GM19463 (cell line): ENCODE results near the gene KRT16.
"Not testable (repeated sequence)": the region's sequence is repeated elsewhere in the genome, so short reads cannot be mapped to it uniquely, and the experiment has no call there.

Experiments
- ATAC-seq: cut with Tn5 transposase; IDR thresholded peaks from one replicate; pipeline ENCODE4 v1.9.1; 2021; ENCODE audit warnings: mild to moderate bottlenecking, moderate library complexity; ENCODE audit not compliant: unreplicated experiment

KRT16 gene

GRCh38 chr17:41617136-41617535 is 4.6 kb upstream of the KRT16 start:
- ATAC-seq, result no peak

- ATAC-seq, result not testable (repeated sequence)
Measured at GRCh38 chr17:41616486-41616885, 3.9 kb upstream of the KRT16 start.

- ATAC-seq, result no peak
Measured at GRCh38 chr17:41615454-41615853, 2.9 kb upstream of the KRT16 start.

- not testable (repeated sequence) for ATAC-seq
Measured at GRCh38 chr17:41614767-41615166, 2.2 kb upstream of the KRT16 start.

GRCh38 chr17:41614098-41614497 is 1.5 kb upstream of the KRT16 start:
- ATAC-seq, result no peak

- no peak for ATAC-seq
Measured at GRCh38 chr17:41613277-41614082, 913 bp upstream of the KRT16 start.

- ATAC-seq, result no peak
Measured at GRCh38 chr17:41610965-41611640, 1.5 kb downstream of the KRT16 start.

GRCh38 chr17:41610061-41610517 is 2.5 kb downstream of the KRT16 start:
- not testable (repeated sequence) for ATAC-seq

GRCh38 chr17:41606930-41607329 is 5.6 kb downstream of the KRT16 start:
- not testable (repeated sequence) for ATAC-seq

GRCh38 chr17:41602524-41602923 is 10.0 kb downstream of the KRT16 start:
- no peak for ATAC-seq

GRCh38 chr17:41600318-41600717 is 12.2 kb downstream of the KRT16 start:
- no peak for ATAC-seq

GRCh38 chr17:41599680-41600079 is 12.9 kb downstream of the KRT16 start:
- no peak for ATAC-seq

GRCh38 chr17:41595585-41595984 is 17.0 kb downstream of the KRT16 start:
- no peak for ATAC-seq

GRCh38 chr17:41594363-41594915 is 18.1 kb downstream of the KRT16 start:
- ATAC-seq, result no peak

GRCh38 chr17:41593306-41593981 is 19.1 kb downstream of the KRT16 start:
- ATAC-seq, result no peak

GRCh38 chr17:41592601-41593305 is 19.8 kb downstream of the KRT16 start:
- no peak for ATAC-seq

- no peak for ATAC-seq
Measured at GRCh38 chr17:41589301-41589700, 23.3 kb downstream of the KRT16 start.

GRCh38 chr17:41588126-41588810 is 24.3 kb downstream of the KRT16 start:
- ATAC-seq, result no peak

- no peak for ATAC-seq
Measured at GRCh38 chr17:41586863-41587495, 25.6 kb downstream of the KRT16 start, which contains the start of gene KRT14. TSS of gene KRT14 (minus strand) at chr17:41586895. CDS start at chr17:41586834, 61 bp downstream.
